ENCODE results near the gene PIGN.

PIGN gene

DNA sequence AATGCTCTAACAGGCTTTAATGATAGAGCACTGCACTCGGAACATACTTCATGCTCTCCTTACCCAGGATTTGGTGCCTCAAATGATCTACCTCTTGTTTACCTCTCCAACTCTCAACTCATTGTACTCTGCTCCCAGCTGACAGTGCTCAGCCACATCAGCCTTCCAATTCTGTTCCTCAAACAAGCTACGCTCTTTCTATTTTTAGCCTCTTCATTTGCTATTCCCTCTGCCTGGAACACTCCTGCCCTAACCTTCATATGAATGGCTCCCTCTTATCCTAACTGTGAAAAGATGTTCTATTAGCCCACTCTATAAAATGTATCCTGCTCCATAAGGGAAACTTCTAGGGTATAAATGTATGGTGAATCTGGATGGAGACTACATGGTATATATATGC, 42.5 kb downstream of the PIGN start:
- TF ChIP-seq EZH2phosphoT487 (IDR thresholded peaks at IDR 0.05; ENCODE audit: low read depth), result no peak
- TF ChIP-seq, protein P1, sequence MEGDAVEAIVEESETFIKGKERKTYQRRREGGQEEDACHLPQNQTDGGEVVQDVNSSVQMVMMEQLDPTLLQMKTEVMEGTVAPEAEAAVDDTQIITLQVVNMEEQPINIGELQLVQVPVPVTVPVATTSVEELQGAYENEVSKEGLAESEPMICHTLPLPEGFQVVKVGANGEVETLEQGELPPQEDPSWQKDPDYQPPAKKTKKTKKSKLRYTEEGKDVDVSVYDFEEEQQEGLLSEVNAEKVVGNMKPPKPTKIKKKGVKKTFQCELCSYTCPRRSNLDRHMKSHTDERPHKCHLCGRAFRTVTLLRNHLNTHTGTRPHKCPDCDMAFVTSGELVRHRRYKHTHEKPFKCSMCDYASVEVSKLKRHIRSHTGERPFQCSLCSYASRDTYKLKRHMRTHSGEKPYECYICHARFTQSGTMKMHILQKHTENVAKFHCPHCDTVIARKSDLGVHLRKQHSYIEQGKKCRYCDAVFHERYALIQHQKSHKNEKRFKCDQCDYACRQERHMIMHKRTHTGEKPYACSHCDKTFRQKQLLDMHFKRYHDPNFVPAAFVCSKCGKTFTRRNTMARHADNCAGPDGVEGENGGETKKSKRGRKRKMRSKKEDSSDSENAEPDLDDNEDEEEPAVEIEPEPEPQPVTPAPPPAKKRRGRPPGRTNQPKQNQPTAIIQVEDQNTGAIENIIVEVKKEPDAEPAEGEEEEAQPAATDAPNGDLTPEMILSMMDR (IDR thresholded peaks at IDR 0.05; ENCODE audit: low read depth, low read length), result no peak
- Histone ChIP-seq H2AFZ (ENCODE audit: low read depth, low read length) (no peak overlapping the region), H3K9ac (ENCODE audit: low read length) (no peak overlapping the region), H3K79me2 (ENCODE audit: low read length) (no peaks in the 10 kb centered on the region), H3K27ac (ENCODE audit: low read length) (no peak overlapping the region), H3K27me3 (ENCODE audit: low read depth, low read length) (no peaks in the 10 kb centered on the region), H3K4me3 (ENCODE audit: low read length) (no peak overlapping the region), H4K20me1 (ENCODE audit: insufficient read depth, low read length) (no peaks in the 10 kb centered on the region), H3K9me3 (ENCODE audit: insufficient read depth, low read length) (no peaks in the 10 kb centered on the region), H3K36me3 (replicated peaks; ENCODE audit: low read depth, low read length) (peaks cover 11% of the 10 kb centered on the region), H3K4me2 (ENCODE audit: low read length) (no peak overlapping the region), H3K4me1 (ENCODE audit: low read length) (peaks cover 10% of the 10 kb centered on the region)

DNA sequence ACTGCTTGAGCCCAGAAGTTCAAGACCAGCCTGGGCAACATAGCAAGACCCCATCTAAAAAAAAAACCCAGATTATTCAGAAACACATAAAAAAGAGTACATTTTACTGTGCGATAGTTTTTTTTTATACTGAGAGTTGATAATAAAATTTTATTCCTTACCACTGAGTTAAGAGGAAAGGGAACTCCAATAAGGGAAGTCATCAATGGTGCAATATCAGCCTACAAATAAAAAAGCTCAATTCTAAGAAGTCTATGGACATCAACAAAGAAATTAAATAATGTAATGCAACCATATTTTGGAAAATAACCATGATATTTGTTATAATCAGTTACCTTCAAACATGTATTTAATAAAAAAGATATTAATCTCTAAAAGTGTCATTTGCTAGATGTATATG, 46.6 kb downstream of the PIGN start:
- TF ChIP-seq EZH2phosphoT487 (IDR thresholded peaks at IDR 0.05; ENCODE audit: low read depth), result no peak
- Histone ChIP-seq H3K36me3 (replicated peaks; ENCODE audit: low read depth, low read length) (peaks cover 15% of the 10 kb centered on the region), H3K79me2 (ENCODE audit: low read length) (no peaks in the 10 kb centered on the region), H3K4me3 (ENCODE audit: low read length) (no peak overlapping the region), H3K4me2 (ENCODE audit: low read length) (no peak overlapping the region), H3K9me3 (ENCODE audit: insufficient read depth, low read length) (no peaks in the 10 kb centered on the region), H3K27me3 (ENCODE audit: low read depth, low read length) (no peaks in the 10 kb centered on the region), H4K20me1 (ENCODE audit: insufficient read depth, low read length) (no peaks in the 10 kb centered on the region), H2AFZ (ENCODE audit: low read depth, low read length) (no peak overlapping the region), H3K4me1 (ENCODE audit: low read length) (peaks cover 10% of the 10 kb centered on the region), H3K27ac (ENCODE audit: low read length) (no peak overlapping the region), H3K9ac (ENCODE audit: low read length) (no peak overlapping the region)

DNA sequence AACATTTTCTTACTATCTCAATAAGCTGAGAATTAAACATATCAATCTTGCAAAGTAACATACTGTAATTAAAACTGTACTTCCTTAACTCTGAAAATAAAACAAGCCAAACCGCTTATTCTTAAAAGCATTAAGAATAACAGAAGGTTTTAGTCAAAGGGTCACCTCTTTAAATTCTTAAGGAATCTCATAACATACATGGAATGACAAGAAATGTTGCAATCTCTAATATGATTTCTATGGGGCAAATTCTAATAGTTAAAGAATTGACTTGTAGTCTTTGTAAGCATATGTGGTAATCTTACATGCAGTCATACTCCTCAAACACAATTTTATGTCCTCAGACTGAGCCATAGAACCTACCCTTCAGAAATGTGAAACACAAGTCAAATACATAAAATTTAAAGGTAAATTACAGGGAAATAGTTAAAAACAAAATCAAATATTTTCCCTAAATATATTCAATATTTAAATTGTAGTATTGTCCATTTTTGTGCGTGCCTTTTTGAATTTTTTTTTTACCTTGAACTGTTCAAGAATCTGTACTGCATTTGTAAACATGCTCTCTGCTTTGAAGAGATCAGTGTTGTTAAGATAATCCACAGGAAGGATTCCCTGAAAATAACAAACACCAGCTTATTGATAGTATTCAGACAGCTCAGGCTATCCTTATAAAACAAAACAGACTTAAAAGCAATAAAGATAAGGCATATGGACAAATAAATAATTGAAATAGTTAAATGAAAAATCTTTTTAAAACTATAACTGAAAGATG, 48.2 kb downstream of the PIGN start:
- Histone ChIP-seq H3K4me2 (ENCODE audit: low read length) (no peak overlapping the region), H3K9me3 (ENCODE audit: insufficient read depth, low read length) (no peaks in the 10 kb centered on the region), H3K36me3 (replicated peaks; ENCODE audit: low read depth, low read length) (peaks cover 4% of the 10 kb centered on the region), H4K20me1 (ENCODE audit: insufficient read depth, low read length) (no peaks in the 10 kb centered on the region), H3K79me2 (ENCODE audit: low read length) (no peaks in the 10 kb centered on the region), H2AFZ (ENCODE audit: low read depth, low read length) (no peak overlapping the region), H3K9ac (ENCODE audit: low read length) (no peak overlapping the region), H3K27me3 (ENCODE audit: low read depth, low read length) (no peaks in the 10 kb centered on the region), H3K4me3 (ENCODE audit: low read length) (no peak overlapping the region), H3K4me1 (ENCODE audit: low read length) (peaks cover 5% of the 10 kb centered on the region), H3K27ac (ENCODE audit: low read length) (no peak overlapping the region)
- no peak for TF ChIP-seq EZH2phosphoT487 (IDR thresholded peaks at IDR 0.05; ENCODE audit: low read depth)
- TF ChIP-seq, protein P1 (IDR thresholded peaks at IDR 0.05; ENCODE audit: low read depth, low read length), result no peak

DNA sequence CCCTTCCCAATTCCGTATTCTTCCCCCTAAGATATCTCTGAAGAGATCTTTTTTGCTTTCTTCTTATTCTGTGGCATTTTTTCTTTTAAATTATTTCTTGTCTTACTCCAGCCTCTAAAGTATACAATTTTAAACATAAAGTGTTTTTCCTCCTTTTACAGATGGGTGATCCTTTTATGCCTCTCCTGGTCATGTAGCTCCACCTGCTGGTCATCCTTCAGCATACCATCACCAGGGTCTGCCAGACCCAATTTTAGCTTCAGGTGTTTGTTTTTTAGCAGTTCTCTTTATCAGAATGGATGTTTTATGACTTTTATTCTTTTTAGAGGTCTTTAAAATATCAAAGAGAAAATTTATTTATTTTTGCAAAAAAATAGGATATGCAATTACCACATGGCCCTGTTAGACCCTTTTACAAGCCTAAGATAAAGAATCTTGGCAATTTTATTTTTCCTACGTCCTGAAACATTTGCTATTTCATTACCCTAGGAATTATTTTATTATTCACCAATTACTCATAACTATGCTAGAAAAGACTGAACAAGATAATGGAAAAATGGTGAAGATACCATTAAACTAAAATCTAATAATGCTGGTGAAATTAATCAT, 55.5 kb downstream of the PIGN start:
- Histone ChIP-seq H2AFZ (ENCODE audit: low read depth, low read length) (no peak overlapping the region), H3K36me3 (replicated peaks; ENCODE audit: low read depth, low read length) (no peaks in the 10 kb centered on the region), H3K4me3 (ENCODE audit: low read length) (no peak overlapping the region), H3K4me2 (ENCODE audit: low read length) (no peak overlapping the region), H3K4me1 (ENCODE audit: low read length) (peaks cover 13% of the 10 kb centered on the region), H3K9me3 (ENCODE audit: insufficient read depth, low read length) (no peaks in the 10 kb centered on the region), H3K79me2 (ENCODE audit: low read length) (no peaks in the 10 kb centered on the region), H4K20me1 (ENCODE audit: insufficient read depth, low read length) (peaks cover 11% of the 10 kb centered on the region; the same call in 1 of the 2 replicates), H3K27ac (ENCODE audit: low read length) (no peak overlapping the region), H3K27me3 (ENCODE audit: low read depth, low read length) (no peaks in the 10 kb centered on the region), H3K9ac (ENCODE audit: low read length) (no peak overlapping the region)
- TF ChIP-seq, protein P1 (IDR thresholded peaks at IDR 0.05; ENCODE audit: low read depth, low read length), result peak; percentile 99
- no peak for TF ChIP-seq EZH2phosphoT487 (IDR thresholded peaks at IDR 0.05; ENCODE audit: low read depth)
